ENCODE data around the gene VAV3.

VAV3 gene

DNA sequence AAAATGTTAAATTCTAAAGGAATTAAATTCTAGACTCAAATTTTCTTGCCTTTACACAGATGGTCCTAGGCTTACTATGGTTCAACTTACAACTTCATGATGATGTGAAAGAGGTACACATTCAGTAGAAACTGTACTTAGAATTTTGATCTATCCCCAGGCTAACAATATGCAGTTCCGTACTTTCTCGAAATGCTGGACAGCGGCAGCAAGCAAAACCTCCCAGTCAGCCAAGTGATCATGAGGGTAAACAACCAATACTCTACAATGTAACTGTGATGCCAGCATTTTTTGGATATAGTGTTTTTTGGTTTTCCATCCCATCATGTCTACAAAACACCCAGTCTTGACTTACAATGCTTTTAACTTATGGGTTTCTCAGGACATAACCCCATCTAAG, 25.7 kb downstream of the VAV3 start:
- FAIRE-seq (no peak), DNase-seq (ENCODE audit: low spot score) (no peak)

DNA sequence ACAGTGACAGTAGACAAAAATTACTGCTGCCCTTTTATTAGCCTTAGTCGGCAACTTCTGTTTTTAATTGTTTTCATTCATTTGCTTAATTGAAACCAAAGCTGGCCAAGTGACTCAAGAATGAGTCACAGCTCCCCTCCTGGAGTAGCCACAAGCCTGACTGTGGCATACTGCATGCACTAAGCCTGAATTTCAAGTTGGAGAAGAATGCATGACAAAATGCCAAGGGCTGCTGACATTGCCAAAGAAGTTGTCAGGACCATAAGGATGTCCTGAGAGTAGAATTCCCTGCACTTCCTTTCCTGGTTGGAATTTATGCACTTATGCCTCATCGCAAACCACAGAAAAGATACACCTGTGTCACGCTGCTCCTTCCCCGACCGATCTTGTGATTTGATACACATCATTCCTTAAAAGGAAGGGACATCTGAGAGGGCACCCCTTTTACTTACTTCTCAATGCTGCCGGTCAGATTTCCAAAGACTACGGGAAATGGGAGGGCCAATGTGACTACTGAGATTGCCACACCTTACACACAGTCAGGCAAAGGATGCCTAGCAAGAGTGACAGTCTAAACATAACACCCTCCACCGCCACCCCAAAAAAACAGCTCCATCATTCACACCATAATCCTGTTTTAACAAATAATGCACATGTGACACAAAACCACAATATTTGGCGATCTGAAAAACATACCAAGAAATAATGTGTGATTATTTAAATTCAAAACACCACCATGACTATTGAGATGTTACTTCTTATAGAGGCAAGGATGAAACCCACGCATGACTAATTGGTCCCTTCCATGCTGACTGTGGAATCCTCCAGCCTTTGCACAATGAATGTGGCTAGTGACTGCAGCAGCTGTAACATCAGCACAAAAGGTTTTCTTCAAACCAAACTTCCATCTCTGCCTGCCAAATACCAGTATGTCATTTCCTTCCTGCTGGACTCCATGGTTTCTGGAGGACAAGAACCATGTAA, 28.2 kb downstream of the VAV3 start:
- peak; percentile 85 for DNase-seq (ENCODE audit: low spot score)

DNA sequence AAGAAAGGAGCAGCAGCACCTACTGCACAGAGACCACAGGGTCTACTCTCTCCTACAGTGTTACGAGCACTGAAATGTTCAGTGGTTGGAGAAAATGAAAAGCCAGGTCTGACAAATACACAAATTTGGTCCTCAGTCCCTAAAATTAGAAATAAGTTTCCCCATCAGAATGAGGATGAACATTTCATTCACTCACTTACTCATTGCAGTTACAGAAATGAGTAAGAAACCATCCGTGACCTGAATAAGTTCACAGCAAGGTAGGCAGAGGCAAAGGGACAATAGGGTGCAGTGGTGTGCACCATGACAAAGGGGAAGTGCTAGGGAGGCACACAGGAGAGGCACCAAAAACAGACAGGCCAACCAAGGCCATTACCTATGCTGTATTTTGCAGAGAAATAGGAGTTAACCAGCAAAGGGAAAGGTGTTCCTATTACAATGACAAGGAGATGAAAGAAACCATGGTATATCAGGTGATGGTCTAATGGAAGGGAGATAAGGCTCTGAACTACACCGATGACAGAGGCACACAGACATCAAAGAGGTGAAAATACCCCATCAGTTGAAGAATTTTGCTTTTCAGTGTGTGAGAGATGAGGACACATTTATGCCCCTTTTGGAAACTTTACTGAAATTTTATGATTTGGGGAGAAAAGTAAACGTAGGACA, 29.4 kb downstream of the VAV3 start:
- no peak for FAIRE-seq

More for the DNA sequence above, 28.2 kb downstream of the VAV3 start:
- no peak for FAIRE-seq

DNA sequence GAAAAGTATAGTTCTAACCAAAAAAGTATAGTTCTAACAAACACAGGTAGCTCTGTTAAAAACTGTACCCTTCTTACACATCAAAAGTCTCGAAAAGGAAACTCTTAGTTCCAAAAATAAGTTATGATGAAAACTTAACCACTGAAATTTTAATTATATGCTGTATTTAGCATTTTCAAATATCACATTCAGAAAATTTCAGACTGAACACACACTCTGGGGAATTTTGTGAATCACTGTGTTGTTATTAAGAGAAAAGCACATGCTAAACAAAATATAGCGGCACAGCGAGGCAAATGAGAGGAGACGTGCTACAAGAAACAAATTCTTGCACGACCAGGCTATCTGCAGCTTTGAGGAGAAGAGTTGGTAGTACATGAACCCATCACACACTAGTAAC, 30.4 kb downstream of the VAV3 start:
- FAIRE-seq = no peak

More for the DNA sequence above, 29.4 kb downstream of the VAV3 start:
- DNase-seq (ENCODE audit: low spot score) = no peak

DNA sequence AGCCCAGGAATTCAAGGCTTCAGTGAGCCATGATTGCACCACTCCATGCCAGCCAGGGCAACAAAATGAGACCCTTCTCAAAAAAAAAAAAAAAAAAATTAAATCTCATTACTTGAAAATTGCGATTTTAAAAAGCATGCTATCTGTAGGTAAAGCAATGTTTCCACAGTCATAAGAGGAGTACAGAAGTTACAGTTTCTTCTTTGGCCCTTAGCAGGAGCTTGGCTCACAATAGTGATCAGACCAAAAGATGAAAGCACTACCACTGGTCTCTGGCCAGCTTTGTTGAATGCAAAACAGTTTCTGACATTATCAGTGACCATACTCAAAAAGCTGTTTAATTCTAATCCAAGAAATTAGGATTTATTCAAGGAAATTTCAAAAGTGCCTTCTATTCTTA, 31.2 kb downstream of the VAV3 start:
- FAIRE-seq (no peak), DNase-seq (ENCODE audit: low spot score) (no peak)

More for the DNA sequence above, 30.4 kb downstream of the VAV3 start:
- DNase-seq (ENCODE audit: low spot score) = no peak

DNA sequence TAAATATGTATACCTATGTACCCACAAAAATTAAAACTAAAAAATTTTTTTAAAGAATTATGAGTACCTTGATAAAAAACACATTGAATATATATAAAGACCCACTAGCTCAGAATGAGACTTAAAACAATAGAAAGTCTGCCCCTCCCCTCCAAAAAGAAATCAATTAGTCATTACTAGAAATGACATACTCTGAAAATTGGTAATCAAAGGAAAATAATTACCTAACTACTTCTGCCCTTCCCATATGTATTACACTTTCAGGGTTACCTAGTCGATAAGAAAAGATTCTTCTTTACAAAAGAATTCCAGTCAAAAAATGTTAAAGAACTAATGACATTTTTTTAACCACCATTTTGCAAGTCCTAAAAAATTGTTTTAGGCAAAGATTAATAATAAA, 34.7 kb downstream of the VAV3 start:
- FAIRE-seq (no peak), DNase-seq (ENCODE audit: low spot score) (no peak)

DNA sequence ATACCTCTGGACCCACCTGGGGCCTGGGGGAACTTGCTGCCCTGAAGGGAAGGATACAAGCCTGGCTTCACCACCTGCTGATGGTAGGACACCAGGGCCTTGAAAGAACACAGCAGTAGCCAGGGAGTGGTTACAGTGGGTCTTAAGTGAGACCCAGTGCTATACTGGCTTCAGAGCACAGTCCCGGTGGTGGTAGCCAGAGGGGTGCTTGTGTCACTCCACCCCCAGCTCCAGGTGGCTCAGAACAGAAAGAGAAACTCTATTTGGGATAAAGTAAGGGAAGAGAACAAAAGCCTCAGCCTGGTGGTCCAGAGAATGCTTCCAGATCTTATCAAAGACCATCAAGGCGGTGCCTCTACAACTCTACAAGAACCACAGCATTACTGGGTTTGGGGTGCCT, 37.2 kb downstream of the VAV3 start:
- FAIRE-seq = no peak
- no peak for DNase-seq (ENCODE audit: low spot score)

DNA sequence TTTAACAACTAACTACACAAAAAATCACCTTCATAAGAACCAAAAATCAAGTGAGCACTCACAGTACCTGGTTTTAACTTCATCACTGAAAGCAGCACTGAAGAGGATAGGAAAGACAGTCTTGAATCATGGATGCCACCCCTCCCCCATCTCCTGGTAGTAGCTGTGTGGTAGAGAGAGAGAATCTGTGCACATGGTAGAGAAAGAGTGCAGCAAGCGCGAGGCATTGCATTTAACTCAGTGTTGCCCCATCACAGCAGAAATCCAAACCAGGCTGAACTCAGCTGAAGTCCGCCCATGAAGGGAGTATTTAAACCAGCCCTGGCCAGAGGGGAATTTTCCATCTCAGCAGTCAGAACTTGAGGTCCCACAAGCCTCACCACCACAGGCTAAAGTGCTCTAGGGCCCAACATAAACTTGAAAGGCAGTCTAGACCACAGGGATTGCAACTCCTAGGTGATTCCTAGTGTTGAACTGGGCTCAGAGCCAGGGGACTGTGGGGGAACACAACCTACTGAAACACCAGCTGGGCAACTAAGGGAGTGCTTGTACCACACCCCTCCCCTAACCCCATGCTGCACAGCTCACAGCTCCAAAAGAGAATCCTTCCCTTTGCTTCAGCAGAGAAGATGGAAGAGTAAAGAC, 38.4 kb downstream of the VAV3 start:
- FAIRE-seq = no peak
- no peak for DNase-seq (ENCODE audit: low spot score)

DNA sequence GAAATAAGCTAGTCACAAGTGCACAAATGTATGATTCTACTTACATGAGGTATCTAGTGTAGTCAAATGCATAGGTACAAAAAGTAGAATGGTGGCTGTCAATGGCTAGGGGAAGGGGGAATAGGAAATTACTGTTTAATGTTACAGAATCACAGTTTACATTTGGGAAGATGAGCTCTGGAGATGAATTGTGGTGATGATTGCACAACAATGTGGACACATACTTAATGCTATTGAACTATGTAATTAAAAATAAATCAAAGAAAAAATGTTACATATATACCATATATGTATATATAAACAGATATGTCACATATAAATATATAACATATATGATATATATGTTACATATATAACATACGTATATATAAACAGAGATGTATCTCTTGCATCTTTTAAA, 39.4 kb downstream of the VAV3 start:
- FAIRE-seq = no peak
- no peak for DNase-seq (ENCODE audit: low spot score)

DNA sequence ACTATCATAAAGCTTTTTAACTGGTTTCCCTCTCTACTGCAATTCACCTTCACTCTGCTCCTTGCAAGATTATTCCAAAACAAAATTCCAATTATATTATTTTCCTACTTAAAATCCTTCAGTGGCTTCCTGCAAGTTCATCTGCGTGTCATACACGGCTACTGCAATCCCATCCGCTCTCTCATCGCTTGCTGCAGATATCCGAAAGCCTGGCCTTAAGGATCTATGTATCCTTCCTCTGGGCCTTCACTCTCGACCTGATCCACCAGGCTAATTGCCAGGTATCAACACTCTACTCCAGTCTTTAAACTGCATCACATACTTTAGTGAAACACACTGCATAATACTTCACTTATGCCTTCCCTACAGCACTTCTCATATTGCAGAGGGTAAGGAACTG, 44.0 kb downstream of the VAV3 start:
- no peak for DNase-seq (ENCODE audit: low spot score)
- FAIRE-seq = no peak

DNA sequence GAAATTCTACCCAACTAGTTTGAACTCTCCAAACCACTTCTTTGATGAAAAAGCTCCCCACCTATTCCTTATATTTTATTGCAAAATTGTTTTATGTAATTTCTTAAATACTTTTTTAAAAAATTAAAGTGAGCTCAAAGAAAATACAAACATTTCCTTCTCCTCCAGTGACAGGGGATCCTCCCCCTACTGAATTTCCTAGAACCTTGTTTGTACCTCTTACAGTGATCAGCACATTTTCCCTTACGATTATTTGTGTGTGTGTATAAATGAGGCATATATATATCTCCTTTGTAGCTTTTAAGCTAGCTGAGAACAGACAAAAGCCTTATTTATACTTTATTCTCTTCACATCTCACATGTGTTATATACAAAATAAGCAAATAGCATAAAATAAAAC, 44.4 kb downstream of the VAV3 start:
- no peak for FAIRE-seq
- DNase-seq (ENCODE audit: low spot score) = no peak

DNA sequence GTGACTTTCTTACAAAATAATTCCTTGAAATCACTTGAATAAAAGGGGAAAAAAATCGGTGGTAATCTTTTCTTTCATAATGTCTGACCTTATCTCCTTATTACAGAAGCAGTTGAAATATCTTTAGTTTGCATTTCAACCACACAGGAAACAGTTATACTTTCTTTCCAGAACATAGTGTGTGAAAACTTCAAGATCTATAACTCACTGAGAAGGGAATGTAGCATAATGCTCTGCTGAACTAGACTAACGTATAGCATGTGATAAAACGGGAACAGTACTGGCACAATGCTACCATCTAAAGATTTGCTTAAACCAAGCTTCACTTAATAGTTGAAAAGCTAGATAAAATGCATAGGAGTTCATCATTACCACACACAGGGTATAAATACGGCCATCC, 45.0 kb downstream of the VAV3 start:
- no peak for FAIRE-seq
- DNase-seq (ENCODE audit: low spot score) = no peak

DNA sequence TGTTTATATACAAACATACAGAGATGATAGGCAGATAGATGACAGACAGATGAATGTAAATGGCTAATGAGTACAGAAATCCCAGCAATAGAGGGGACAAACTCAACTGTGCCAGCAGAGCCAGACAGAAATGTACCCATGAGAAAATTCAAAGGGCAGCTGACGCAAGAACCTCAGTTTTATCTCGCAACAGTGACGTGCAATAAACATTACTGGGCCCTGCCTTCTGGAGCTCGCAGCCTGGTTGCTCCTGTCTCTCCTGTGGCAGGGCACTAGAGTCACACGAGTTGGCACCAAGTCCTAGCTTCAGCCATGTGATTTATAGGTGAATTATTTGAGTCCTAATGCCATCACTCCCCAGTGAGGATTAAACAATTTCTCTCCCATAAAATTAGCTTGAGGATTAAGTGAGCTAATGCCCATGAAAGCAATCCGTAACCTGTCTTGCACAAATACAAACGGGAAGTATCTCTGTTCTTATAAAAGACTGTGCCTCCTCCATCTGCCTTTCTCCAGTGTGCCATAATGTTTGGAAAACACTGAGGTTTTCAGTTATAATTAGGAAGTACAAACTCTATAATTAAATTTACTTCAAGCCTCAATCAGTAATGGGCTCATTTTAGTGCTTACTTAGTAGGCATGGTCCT, 50.7 kb downstream of the VAV3 start:
- FAIRE-seq (no peak), DNase-seq (ENCODE audit: low spot score) (no peak)

DNA sequence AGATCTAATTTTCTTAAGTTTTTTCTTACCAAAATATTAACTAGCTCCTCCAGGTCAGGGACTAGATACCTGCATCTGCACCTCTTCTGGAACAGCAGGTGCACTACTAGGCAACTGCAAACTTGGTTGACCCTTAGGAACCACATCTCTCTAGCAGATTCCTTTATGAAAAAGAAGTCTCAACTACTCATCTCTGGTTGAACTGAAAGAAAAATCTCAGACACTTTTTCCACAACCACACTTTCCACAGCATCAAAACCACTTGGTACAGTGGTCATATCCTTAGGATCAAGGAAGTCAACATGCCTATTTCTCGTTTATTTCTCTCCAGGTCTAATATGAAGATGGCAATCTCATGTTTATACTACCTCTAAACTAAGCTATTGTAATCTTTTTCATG, 52.3 kb downstream of the VAV3 start:
- FAIRE-seq (no peak), DNase-seq (ENCODE audit: low spot score) (no peak)

DNA sequence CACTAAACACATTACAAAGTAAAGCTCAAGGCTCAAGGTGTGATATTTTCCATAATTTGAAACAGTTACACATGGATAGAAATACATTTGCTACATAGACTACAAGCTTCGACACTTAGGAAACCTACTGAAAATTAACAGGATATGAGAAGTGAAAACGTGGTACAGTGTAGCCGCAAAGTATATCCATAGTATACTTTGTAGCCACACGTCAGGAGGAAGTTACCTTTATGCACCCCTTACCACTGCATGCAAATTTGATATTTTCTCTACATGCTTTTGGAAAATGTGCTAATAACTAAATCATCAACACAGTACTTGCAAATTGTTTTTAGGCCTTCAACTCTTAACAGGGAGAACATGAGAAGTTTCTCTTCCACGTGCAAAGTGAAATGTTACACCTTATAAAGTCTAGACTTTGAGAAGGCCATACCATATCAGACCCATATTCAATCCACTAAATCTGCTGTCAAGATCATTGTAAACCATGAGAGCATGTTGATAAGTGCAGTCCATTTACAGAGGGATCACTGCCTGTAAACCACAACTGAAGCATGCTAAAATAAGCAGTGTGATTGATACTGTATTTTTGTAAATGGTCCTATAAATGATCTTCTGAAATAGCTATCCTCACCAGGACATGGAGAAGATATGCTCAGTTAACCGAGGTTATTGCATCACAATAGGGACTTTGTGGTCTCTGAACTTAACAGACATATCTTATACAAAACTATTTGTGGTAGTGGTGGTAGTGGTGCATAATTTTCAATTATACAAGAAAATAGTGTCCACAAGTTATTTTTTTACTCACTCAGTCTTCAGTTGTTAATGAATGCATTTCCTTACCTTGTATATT, 64.7 kb downstream of the VAV3 start:
- no peak for DNase-seq (ENCODE audit: low spot score)
- peak; percentile 53 for FAIRE-seq

DNA sequence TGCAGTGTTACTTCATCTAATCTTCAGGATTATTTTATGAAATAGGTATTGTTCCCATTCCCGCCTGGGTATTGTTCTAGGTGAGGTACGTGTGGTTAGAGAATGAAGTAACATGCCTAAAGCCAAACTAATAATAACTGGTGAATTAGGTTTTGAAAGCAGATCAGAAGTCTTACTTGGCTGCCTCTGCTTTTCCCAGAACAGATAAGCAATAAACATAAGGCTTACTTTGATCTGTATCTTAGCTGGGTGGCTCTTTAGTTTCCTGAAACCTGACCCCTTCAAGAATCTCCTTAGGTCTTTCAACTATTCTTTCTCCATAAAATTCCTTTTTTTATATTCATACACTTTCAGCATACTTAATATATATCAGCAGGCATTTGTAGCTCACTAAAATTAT, 65.3 kb downstream of the VAV3 start:
- no peak for DNase-seq (ENCODE audit: low spot score)
- FAIRE-seq = no peak

DNA sequence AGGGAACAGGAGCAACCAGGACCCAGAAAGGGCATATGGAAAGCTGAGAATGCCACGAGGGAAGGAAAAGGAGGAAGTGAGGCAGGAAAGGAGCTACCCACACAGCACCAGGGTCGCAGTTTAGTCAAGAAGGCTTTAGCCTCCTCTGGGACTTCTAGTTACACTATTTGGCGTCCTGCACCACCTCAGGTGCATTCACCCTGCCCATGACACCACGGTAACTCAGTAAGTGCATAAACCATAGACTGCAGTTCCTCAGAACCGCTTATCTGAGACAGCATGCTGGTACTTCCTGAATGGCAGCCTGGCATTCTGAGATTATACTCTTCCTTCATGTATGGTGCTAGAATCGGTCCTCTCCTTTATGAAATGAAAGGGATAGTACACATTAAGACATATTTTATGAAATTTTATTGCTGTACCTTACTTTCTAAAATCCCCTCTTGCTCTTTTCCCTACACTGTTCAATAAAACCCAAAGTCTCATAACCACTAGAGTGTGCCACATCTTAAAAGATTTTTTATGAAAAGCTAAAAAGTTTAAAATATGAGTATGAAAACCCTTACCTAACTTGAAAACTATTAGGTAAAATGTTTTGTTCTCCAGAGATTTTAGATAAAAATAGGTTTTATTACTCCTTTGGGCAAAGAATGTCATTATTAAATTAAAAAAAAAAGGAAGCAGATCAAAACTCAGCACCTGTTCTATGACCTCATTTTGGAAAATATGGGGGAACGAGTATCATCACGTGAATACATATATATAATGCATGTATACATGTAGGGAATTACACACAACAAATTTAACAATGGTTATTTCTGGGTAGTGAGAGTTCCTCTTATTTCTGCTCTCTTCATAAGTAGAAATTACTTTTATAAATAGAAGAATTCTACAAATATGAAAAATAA, 67.3 kb downstream of the VAV3 start:
- FAIRE-seq = no peak

DNA sequence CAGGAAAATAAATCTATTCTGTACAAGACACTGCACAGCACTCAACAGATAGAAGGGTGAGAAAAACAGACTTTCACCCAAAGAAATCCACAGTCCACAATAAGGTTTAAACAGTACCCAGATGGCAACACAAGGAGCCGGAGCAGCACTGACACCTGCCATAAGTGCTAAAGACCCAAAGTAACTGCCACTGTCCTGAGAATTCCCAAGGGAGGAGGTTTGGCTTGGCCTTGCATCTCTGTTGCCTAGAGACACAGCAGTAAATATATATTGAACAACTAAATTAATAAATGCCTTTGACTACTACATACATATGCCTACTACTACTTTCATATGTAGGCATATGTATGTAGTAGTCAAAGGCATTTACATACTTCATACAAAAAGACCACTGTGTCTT, 68.0 kb downstream of the VAV3 start:
- DNase-seq (ENCODE audit: low spot score) = no peak
- FAIRE-seq = no peak

More for the DNA sequence above, 67.3 kb downstream of the VAV3 start:
- DNase-seq (ENCODE audit: low spot score) = no peak

DNA sequence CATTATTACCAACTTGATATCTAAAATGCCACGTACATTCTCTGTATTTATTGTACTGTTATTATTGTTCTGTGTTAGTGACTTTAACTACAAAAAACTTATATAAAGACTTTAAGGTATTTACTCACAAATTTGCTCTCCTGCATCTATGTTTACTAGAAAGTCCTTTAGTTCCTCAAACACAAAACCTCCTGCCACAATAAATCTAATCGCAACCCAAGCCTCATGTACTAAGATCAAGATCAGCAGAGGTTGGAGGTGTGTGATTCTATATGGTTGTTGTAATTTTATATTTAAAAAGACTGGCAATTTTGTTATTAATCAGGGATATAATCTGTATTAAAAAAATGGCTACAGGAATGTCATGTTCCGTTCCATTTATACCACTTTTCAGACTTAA, 68.6 kb downstream of the VAV3 start:
- FAIRE-seq (no peak), DNase-seq (ENCODE audit: low spot score) (no peak)
